Neural crest cell (in vitro differentiated cells): Measurements from ENCODE around the gene TMEM151A. TPM values are rescaled to one million over a fixed set of nuclear protein-coding genes. Genes with fewer than 3 reads are reported as not detected.

Source experiments
- DNase-seq: peaks from one replicate; pipeline ENCODE4 v3.0.0; 2021; ENCODE audit warnings: low read depth, mixed read lengths, low spot score
- H3K27ac Mint-ChIP-seq: one replicate; pipeline ENCODE4 v1.8.0; 2021; ENCODE audit warnings: mild to moderate bottlenecking, mixed read lengths; ENCODE audit not compliant: unreplicated experiment
- H3K27me3 Mint-ChIP-seq: 2 replicates; pipeline ENCODE4 v1.8.0; 2021; ENCODE audit warnings: low read depth, mild to moderate bottlenecking, mixed read lengths
- H3K36me3 Mint-ChIP-seq: 2 replicates; pipeline ENCODE4 v1.8.0; 2021; ENCODE audit warnings: low read depth, mild to moderate bottlenecking, mixed read lengths
- H3K4me1 Mint-ChIP-seq: 2 replicates; pipeline ENCODE4 v1.8.0; 2021; ENCODE audit warnings: mixed read lengths
- H3K4me3 Mint-ChIP-seq: one replicate; pipeline ENCODE4 v1.8.0; 2021; ENCODE audit warnings: mild to moderate bottlenecking, mixed read lengths
- H3K9me3 Mint-ChIP-seq: 2 replicates; pipeline ENCODE4 v1.8.0; 2021; ENCODE audit warnings: mixed read lengths
- total RNA-seq: library from RNA; stranded (reverse); gene quantifications from 2 replicates; pipeline ENCODE4 v1.2.1, GENCODE V29; 2021
- TF ChIP-seq, protein P1 (sequence below): fragments of 200-600 bp; sonication (generic); conservative IDR thresholded peaks from 2 replicates; pipeline ENCODE4 v1.5.0; 2021; ENCODE audit warnings: antibody characterized with exemption, mild to moderate bottlenecking

Gene TMEM151A
- total RNA-seq, 1 donor from 2014 or later, result 1.0 TPM

DNA sequence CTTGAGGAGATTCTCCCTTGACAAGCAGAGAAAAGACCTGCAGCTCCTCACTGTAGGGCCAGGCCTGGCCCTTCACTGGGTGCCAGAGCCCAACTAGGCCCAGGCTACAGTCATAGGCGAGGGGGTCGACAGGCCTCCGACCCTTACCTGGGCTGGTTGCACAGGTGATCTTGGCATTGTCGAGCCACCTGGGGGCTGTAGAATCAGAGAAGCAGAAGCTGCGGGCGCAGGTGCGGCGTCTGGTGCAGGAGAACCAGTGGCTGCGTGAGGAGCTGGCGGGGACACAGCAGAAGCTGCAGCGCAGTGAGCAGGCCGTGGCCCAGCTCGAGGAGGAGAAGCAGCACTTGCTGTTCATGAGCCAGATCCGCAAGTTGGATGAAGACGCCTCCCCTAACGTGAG lies 30.1 kb upstream of the TMEM151A start:
- no peak overlapping the region for H3K27ac Mint-ChIP-seq
- no peak for DNase-seq
- peaks cover 11% of the 10 kb centered on the region for H3K36me3 Mint-ChIP-seq
- H3K27me3 Mint-ChIP-seq, result peaks cover 2% of the 10 kb centered on the region
- no peak overlapping the region for H3K4me3 Mint-ChIP-seq
- no peaks in the 10 kb centered on the region for H3K9me3 Mint-ChIP-seq
- peaks cover 19% of the 10 kb centered on the region for H3K4me1 Mint-ChIP-seq
- TF ChIP-seq, protein P1, sequence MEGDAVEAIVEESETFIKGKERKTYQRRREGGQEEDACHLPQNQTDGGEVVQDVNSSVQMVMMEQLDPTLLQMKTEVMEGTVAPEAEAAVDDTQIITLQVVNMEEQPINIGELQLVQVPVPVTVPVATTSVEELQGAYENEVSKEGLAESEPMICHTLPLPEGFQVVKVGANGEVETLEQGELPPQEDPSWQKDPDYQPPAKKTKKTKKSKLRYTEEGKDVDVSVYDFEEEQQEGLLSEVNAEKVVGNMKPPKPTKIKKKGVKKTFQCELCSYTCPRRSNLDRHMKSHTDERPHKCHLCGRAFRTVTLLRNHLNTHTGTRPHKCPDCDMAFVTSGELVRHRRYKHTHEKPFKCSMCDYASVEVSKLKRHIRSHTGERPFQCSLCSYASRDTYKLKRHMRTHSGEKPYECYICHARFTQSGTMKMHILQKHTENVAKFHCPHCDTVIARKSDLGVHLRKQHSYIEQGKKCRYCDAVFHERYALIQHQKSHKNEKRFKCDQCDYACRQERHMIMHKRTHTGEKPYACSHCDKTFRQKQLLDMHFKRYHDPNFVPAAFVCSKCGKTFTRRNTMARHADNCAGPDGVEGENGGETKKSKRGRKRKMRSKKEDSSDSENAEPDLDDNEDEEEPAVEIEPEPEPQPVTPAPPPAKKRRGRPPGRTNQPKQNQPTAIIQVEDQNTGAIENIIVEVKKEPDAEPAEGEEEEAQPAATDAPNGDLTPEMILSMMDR, result no peak

DNA sequence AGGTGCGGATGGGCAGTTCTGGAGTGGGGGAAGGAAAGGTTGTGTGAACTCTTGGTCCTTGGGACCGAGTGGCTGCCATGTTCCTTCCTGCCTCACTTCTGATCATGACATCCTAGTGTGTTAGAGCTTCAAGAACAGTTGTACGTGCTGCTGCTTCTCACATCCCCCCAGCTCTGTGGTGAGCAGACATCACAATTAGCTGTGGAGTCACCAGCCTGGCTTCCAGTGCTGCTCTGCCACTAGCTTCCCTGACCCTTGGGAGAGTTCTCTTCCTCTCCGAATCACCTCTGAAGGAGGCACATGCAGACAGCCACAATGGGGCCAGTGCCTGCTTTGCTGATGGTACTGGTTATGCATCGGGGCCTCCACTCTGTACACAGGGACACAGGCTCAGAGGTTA lies 29.5 kb upstream of the TMEM151A start:
- no peaks in the 10 kb centered on the region for H3K27me3 Mint-ChIP-seq
- peaks cover 17% of the 10 kb centered on the region for H3K4me1 Mint-ChIP-seq
- no peak for DNase-seq
- H3K9me3 Mint-ChIP-seq, result no peaks in the 10 kb centered on the region
- no peak overlapping the region for H3K27ac Mint-ChIP-seq
- TF ChIP-seq, protein P1, result no peak
- peak overlapping the region; percentile 64 for H3K4me3 Mint-ChIP-seq
- H3K36me3 Mint-ChIP-seq, result peaks cover 11% of the 10 kb centered on the region

DNA sequence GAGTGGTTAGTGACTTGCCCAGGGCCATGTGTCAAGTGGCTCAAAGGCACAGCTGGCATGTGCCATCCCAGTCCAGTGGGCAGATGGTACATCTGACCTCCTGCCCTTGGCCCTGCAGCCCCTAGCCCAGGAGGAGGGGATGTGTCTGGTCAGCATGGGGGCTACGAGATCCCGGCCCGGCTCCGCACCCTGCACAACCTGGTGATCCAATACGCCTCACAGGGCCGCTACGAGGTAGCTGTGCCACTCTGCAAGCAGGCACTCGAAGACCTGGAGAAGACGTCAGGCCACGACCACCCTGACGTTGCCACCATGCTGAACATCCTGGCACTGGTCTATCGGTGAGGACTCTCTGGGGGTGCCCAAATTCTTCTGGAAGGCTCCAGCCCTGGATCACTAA lies 29.0 kb upstream of the TMEM151A start:
- Mint-ChIP-seq H3K27ac (no peak overlapping the region), H3K4me3 (no peak overlapping the region), H3K9me3 (no peaks in the 10 kb centered on the region), H3K36me3 (peaks cover 11% of the 10 kb centered on the region), H3K27me3 (no peaks in the 10 kb centered on the region), H3K4me1 (peaks cover 20% of the 10 kb centered on the region)
- no peak for DNase-seq
- TF ChIP-seq, protein P1, result no peak

DNA sequence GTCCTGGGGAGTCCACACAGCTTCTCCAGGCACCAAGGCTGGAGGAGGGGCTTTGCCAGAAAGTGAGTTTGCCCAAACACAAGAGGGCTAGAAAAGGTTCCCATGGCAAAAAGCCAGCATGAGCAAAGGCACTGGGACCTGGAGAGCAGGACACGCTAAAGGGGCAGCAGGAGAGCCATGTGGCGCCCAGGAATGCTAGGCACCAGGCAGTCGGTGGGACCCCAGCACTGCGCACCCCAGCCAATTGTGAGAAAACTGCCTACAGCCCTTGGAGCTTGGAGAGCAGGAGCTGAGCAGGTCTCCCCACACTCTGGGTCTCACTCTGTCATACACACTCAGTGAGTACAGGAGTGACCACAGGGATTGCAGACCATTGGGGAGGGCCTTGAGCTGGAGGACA lies 28.5 kb upstream of the TMEM151A start:
- DNase-seq, result no peak
- H3K4me1 Mint-ChIP-seq, result peaks cover 23% of the 10 kb centered on the region
- H3K4me3 Mint-ChIP-seq, result peak overlapping the region; percentile 27
- peaks cover 3% of the 10 kb centered on the region for H3K27me3 Mint-ChIP-seq
- H3K9me3 Mint-ChIP-seq, result no peaks in the 10 kb centered on the region
- TF ChIP-seq, protein P1, result no peak
- H3K36me3 Mint-ChIP-seq, result peaks cover 11% of the 10 kb centered on the region
- H3K27ac Mint-ChIP-seq, result no peak overlapping the region

DNA sequence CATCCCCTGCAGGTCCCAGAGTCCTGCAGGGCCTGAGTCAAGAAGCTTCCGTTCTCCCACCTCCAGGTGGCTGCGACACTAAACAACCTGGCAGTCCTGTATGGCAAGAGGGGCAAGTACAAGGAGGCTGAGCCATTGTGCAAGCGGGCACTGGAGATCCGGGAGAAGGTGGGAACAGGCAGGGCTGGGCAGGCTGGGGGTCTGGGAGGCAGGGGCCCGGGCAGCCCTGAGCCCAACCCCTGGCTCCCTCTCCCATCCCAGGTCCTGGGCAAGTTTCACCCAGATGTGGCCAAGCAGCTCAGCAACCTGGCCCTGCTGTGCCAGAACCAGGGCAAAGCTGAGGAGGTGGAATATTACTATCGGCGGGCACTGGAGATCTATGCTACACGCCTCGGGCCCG lies 27.9 kb upstream of the TMEM151A start:
- H3K9me3 Mint-ChIP-seq, result no peaks in the 10 kb centered on the region

More for the DNA sequence above, 27.9 kb upstream of the TMEM151A start:
- H3K4me3 Mint-ChIP-seq, result peak overlapping the region; percentile 74
- H3K4me1 Mint-ChIP-seq, result peaks cover 22% of the 10 kb centered on the region
- no peak for DNase-seq
- peaks cover 11% of the 10 kb centered on the region for H3K36me3 Mint-ChIP-seq
- no peak overlapping the region for H3K27ac Mint-ChIP-seq
- H3K27me3 Mint-ChIP-seq, result peaks cover 5% of the 10 kb centered on the region
- TF ChIP-seq, protein P1, result no peak
